Activated CD8-positive, alpha-beta T cell treated with anti-CD3 and anti-CD28 coated beads for 36 hours (primary cell): ENCODE measurements around the gene SATB1. TPM values are rescaled to one million over a fixed set of nuclear protein-coding genes. Genes with fewer than 3 reads are reported as not detected.
A peak's percentile ranks its signal among the peaks of the same experiment; 100 is the strongest.

ENCODE experiments used
- ATAC-seq: fragments of 200-7000 bp; cut with Tn5 transposase; one replicate; pipeline ENCODE4 v1.10.0; 2021; ENCODE audit warnings: mild to moderate bottlenecking, moderate library complexity
- CTCF ChIA-PET: fragments of 350-600 bp; sonication (Branson Sonifier 250); formaldehyde crosslinking; loops from one replicate; lab custom pipeline; 2021; ENCODE audit warnings: antibody characterized with exemption; lab: Charles Lee
- POLR2A ChIA-PET: fragments of 350-600 bp; sonication (Branson Sonifier 250); formaldehyde crosslinking; loops from one replicate; lab custom pipeline; 2021; ENCODE audit warnings: antibody characterized with exemption; lab: Charles Lee
- DNase-seq: peaks from one replicate; pipeline ENCODE4 v3.0.0-alpha.2; 2020
- H3K27ac Mint-ChIP-seq: one replicate; pipeline ENCODE4 v1.8.0; 2021; ENCODE audit warnings: mild to moderate bottlenecking, mixed read lengths
- H3K27me3 Mint-ChIP-seq: one replicate; pipeline ENCODE4 v1.8.0; 2021; ENCODE audit warnings: mixed read lengths
- H3K36me3 Mint-ChIP-seq: one replicate; pipeline ENCODE4 v1.8.0; 2021; ENCODE audit warnings: low read depth, mixed read lengths
- H3K4me1 Mint-ChIP-seq: one replicate; pipeline ENCODE4 v1.8.0; 2021; ENCODE audit warnings: low read depth, mixed read lengths
- H3K4me3 Mint-ChIP-seq: one replicate; pipeline ENCODE4 v1.8.0; 2021; ENCODE audit warnings: mild to moderate bottlenecking, moderate library complexity, mixed read lengths
- H3K9me3 Mint-ChIP-seq: one replicate; pipeline ENCODE4 v1.8.0; 2021; ENCODE audit warnings: mixed read lengths
- CTCF ChIP-seq: fragments of 200-600 bp; IDR thresholded peaks from one replicate; pipeline ENCODE4 v1.8.0; 2022; ENCODE audit warnings: antibody characterized with exemption, mild to moderate bottlenecking
- intact Hi-C: fragments of 100-400 bp; cut with micrococcal nuclease; formaldehyde crosslinking; loops from one replicate; pipeline ENCODE4 v1.10.0; 2022
- total RNA-seq, 2 experiments: library from RNA; stranded (reverse); gene quantifications; one replicate each; pipeline ENCODE4 v1.2.3, GENCODE V29; 2021

SATB1 gene
- total RNA-seq, 2 experiments from 2014 or later: 208 to 213 TPM

- CTCF ChIA-PET: no interaction called here
Measured at GRCh38 chr3:18410205-18410604, 14.9 kb downstream of the SATB1 start.

GRCh38 chr3:18409266-18409665 lies 15.9 kb downstream of the SATB1 start:
- H3K4me1 Mint-ChIP-seq: peaks cover 89% of the 10 kb centered on the region
- H3K27ac Mint-ChIP-seq: peak overlapping the region; percentile 79
- ATAC-seq (no peak), DNase-seq (no peak)
- H3K36me3 Mint-ChIP-seq: peaks cover 81% of the 10 kb centered on the region
- intact Hi-C loops: no loop called here
- H3K27me3 Mint-ChIP-seq: no peaks in the 10 kb centered on the region
- CTCF ChIA-PET: no interaction called here
- POLR2A ChIA-PET: interaction anchor here (0.7 to 1.0 kb wide), 3 partner anchors 10 to 24 kb away, joined by 3 read pairs; no protein-coding TSS in a partner anchor
- no peaks in the 10 kb centered on the region for H3K9me3 Mint-ChIP-seq
- no peak for TF ChIP-seq CTCF
- peak overlapping the region; percentile 59 for H3K4me3 Mint-ChIP-seq

More at GRCh38 chr3:18410205-18410604, 14.9 kb downstream of the SATB1 start:
- no peak for DNase-seq
- intact Hi-C loops: no loop called here
- no peak for TF ChIP-seq CTCF
- Mint-ChIP-seq H3K36me3 (peaks cover 83% of the 10 kb centered on the region), H3K27ac (peak overlapping the region; percentile 79), H3K27me3 (no peaks in the 10 kb centered on the region), H3K4me1 (peaks cover 89% of the 10 kb centered on the region), H3K4me3 (peak overlapping the region; percentile 59), H3K9me3 (no peaks in the 10 kb centered on the region)
- ATAC-seq: no peak
- POLR2A ChIA-PET: interaction anchor here (0.9 to 2.3 kb wide), 3 partner anchors 20 to 26 kb away, joined by 3 to 8 read pairs (median 3); no protein-coding TSS in a partner anchor

GRCh38 chr3:18405141-18405540 lies 20.0 kb downstream of the SATB1 start:
- Mint-ChIP-seq H3K27me3 (no peaks in the 10 kb centered on the region), H3K4me3 (peak overlapping the region; percentile 43), H3K27ac (peak overlapping the region; percentile 87), H3K4me1 (peaks cover 95% of the 10 kb centered on the region), H3K9me3 (no peaks in the 10 kb centered on the region), H3K36me3 (peaks cover 92% of the 10 kb centered on the region)
- DNase-seq: no peak
- no peak for TF ChIP-seq CTCF
- intact Hi-C loops: no loop called here
- ATAC-seq: peak; percentile 17
- ChIA-PET CTCF (interaction anchor here (0.6 to 1.3 kb wide), 3 partner anchors 9 to 270 kb away, joined by 3 to 5 read pairs (median 5); no protein-coding TSS in a partner anchor), POLR2A (interaction anchor here (1.1 to 2.5 kb wide), 6 partner anchors 10 to 26 kb away, joined by 3 to 8 read pairs (median 5); partner anchors contain the start of gene SATB1)

DNA sequence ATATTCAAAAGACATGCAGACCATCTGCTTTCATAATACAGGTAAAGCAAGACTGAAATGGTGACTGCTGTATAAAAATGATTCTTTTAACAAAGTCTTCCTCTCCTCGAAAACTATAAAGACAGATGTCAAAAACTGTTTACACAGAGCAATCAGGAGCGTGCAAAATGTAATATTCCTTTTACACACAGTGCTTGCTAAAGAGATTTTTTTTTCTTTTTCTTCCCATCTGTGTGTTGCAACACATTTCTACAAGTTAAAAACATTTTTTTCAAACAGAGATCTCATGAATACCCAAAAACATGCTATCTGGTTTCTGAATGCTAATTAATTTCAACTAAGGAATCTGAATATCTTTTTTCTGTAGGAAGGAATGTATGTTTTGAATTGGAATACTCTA lies 22.1 kb downstream of the SATB1 start:
- TF ChIP-seq CTCF: no peak
- H3K9me3 Mint-ChIP-seq: no peaks in the 10 kb centered on the region
- ATAC-seq (no peak), DNase-seq (no peak)
- ChIA-PET CTCF (interaction anchor here (0.9 to 2.6 kb wide), 3 partner anchors 13 to 18 kb away, joined by 3 to 20 read pairs (median 4); no protein-coding TSS in a partner anchor), POLR2A (interaction anchor here (1.1 to 1.4 kb wide), 2 partner anchors 26 to 35 kb away, joined by 3 to 5 read pairs; no protein-coding TSS in a partner anchor)
- no peaks in the 10 kb centered on the region for H3K27me3 Mint-ChIP-seq
- intact Hi-C loops: no loop called here
- H3K36me3 Mint-ChIP-seq: peaks cover 92% of the 10 kb centered on the region
- H3K4me1 Mint-ChIP-seq: peaks cover 92% of the 10 kb centered on the region
- peak overlapping the region; percentile 66 for H3K4me3 Mint-ChIP-seq
- peak overlapping the region; percentile 93 for H3K27ac Mint-ChIP-seq

- no peak for TF ChIP-seq CTCF
- H3K36me3 Mint-ChIP-seq: peaks cover 94% of the 10 kb centered on the region
- H3K27ac Mint-ChIP-seq: peak overlapping the region; percentile 93
- ATAC-seq: peak; percentile 28
- intact Hi-C loops: no loop called here
- peaks cover 93% of the 10 kb centered on the region for H3K4me1 Mint-ChIP-seq
- CTCF ChIA-PET: interaction anchor here (0.7 to 2.6 kb wide), 6 partner anchors 10 to 586 kb away, joined by 3 to 20 read pairs (median 4); no protein-coding TSS in a partner anchor
- no peaks in the 10 kb centered on the region for H3K9me3 Mint-ChIP-seq
- H3K27me3 Mint-ChIP-seq: no peaks in the 10 kb centered on the region
- peak overlapping the region; percentile 66 for H3K4me3 Mint-ChIP-seq
- no peak for DNase-seq
- POLR2A ChIA-PET: interaction anchor here (0.6 to 1.4 kb wide), 4 partner anchors 16 to 351 kb away, joined by 3 to 5 read pairs (median 4); no protein-coding TSS in a partner anchor
Measured at GRCh38 chr3:18402239-18402799, 22.8 kb downstream of the SATB1 start.
